OCI-LY1 (cell line): ENCODE measurements around the gene ARF3.

Experiments
- H2AFZ ChIP-seq: fragments of 200-600 bp; sonication (generic), shearing (Covaris generic); 2 replicates; pipeline ENCODE4 v1.6.0; 2014; ENCODE audit warnings: antibody characterized with exemption, mild to moderate bottlenecking, low read length
- H3F3A ChIP-seq: fragments of 200-600 bp; sonication (generic), shearing (Covaris generic); 2 replicates; pipeline ENCODE4 v1.6.0; 2014; ENCODE audit warnings: mild to moderate bottlenecking, antibody characterized with exemption, low read length, moderate library complexity; ENCODE audit not compliant: insufficient read depth
- H3K27ac ChIP-seq: fragments of 200-600 bp; sonication (generic); 2 replicates; pipeline ENCODE4 v1.5.1; 2014; ENCODE audit warnings: low read length, mixed run types, mild to moderate bottlenecking, low read depth; ENCODE audit not compliant: poor library complexity, severe bottlenecking
- H3K27me3 ChIP-seq: fragments of 200-600 bp; sonication (generic); 2 replicates; pipeline ENCODE4 v1.6.0; 2014; ENCODE audit warnings: antibody characterized with exemption, mild to moderate bottlenecking, low read length, moderate library complexity; ENCODE audit not compliant: insufficient read depth
- H3K36me3 ChIP-seq: fragments of 200-600 bp; sonication (generic); 2 replicates; pipeline ENCODE4 v1.6.1; 2014; ENCODE audit warnings: mild to moderate bottlenecking, antibody characterized with exemption, low read length, moderate library complexity, mixed read lengths; ENCODE audit not compliant: insufficient read depth
- H3K4me1 ChIP-seq: fragments of 200-600 bp; sonication (generic); 2 replicates; pipeline ENCODE4 v1.5.1; 2014; ENCODE audit warnings: mild to moderate bottlenecking, low read length, moderate library complexity; ENCODE audit not compliant: insufficient read depth, severe bottlenecking
- H3K4me2 ChIP-seq: fragments of 200-600 bp; sonication (generic), shearing (Covaris generic); 2 replicates; pipeline ENCODE4 v1.6.1; 2014; ENCODE audit warnings: low read length
- H3K4me3 ChIP-seq: fragments of 200-600 bp; sonication (generic); 2 replicates; pipeline ENCODE4 v1.5.1; 2014; ENCODE audit warnings: low read length, low read depth, mild to moderate bottlenecking, mixed read lengths; ENCODE audit not compliant: poor library complexity, severe bottlenecking
- H3K79me2 ChIP-seq: fragments of 200-600 bp; shearing (Covaris generic); 2 replicates; pipeline ENCODE4 v1.6.1; 2016; ENCODE audit warnings: mixed run types, low read length, mixed read lengths; ENCODE audit not compliant: insufficient read depth
- H3K9ac ChIP-seq: fragments of 200-600 bp; sonication (generic), shearing (Covaris generic); 2 replicates; pipeline ENCODE4 v1.6.1; 2014; ENCODE audit warnings: mild to moderate bottlenecking, low read length, mixed read lengths
- H3K9me2 ChIP-seq: fragments of 200-600 bp; sonication (generic), shearing (Covaris generic); 2 replicates; pipeline ENCODE4 v1.6.1; 2014; ENCODE audit warnings: low read depth, mild to moderate bottlenecking, low read length, mixed read lengths
- H3K9me3 ChIP-seq: fragments of 200-600 bp; shearing (Covaris generic); 2 replicates; pipeline ENCODE4 v1.6.1; 2014; ENCODE audit warnings: low read length, mixed read lengths
- H4K20me1 ChIP-seq: fragments of 200-600 bp; sonication (generic), shearing (Covaris generic); 2 replicates; pipeline ENCODE4 v1.6.0; 2016; ENCODE audit warnings: mild to moderate bottlenecking, low read length; ENCODE audit not compliant: insufficient read depth
- EZH2 ChIP-seq: fragments of 200-600 bp; sonication (generic), shearing (Covaris generic); IDR thresholded peaks from 2 replicates; pipeline ENCODE4 v1.8.0; 2017; ENCODE audit warnings: borderline replicate concordance, mixed run types, mild to moderate bottlenecking, antibody characterized with exemption, low read length, moderate library complexity, mixed read lengths
- TF ChIP-seq, protein P1 (sequence below): fragments of 200-600 bp; sonication (generic), shearing (Covaris generic); IDR thresholded peaks from 2 replicates; pipeline ENCODE4 v1.5.1; 2017; ENCODE audit warnings: mild to moderate bottlenecking, antibody characterized with exemption, low read length, moderate library complexity, mixed read lengths

ARF3 gene

DNA sequence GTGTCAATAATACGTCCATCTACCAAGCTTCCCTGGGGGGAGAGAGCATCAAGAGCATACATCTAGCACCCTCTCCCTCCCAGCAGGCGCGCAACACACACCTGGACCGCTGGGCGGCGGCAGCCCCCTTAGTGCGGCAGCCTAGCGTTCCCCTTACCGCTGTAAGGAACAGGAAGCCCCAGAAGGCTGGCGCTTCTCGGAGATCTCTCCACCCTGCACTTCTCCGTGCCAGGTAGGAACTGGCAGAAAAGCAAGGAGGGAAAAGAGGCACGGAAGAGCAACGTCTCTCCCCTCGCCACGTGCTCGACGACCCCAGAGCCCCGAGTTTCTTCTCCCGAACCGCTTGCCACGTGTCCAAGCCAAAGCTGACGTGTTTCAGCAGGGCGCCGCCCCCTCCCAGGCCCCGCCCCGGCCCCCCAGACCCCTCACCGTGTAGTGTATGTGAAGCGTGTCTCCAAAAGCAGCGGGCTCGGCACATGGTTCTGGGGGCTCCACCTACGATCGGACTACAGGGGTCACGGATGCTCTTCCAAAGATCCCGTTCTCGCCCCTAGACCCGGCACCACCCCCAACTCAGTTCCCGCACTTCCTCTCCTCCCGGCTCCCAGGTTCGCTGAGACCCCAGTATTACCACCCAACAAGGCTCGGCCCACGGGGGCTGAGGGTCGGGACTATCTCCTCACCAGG lies 32.5 kb downstream of the ARF3 start:
- TF ChIP-seq, protein P1, sequence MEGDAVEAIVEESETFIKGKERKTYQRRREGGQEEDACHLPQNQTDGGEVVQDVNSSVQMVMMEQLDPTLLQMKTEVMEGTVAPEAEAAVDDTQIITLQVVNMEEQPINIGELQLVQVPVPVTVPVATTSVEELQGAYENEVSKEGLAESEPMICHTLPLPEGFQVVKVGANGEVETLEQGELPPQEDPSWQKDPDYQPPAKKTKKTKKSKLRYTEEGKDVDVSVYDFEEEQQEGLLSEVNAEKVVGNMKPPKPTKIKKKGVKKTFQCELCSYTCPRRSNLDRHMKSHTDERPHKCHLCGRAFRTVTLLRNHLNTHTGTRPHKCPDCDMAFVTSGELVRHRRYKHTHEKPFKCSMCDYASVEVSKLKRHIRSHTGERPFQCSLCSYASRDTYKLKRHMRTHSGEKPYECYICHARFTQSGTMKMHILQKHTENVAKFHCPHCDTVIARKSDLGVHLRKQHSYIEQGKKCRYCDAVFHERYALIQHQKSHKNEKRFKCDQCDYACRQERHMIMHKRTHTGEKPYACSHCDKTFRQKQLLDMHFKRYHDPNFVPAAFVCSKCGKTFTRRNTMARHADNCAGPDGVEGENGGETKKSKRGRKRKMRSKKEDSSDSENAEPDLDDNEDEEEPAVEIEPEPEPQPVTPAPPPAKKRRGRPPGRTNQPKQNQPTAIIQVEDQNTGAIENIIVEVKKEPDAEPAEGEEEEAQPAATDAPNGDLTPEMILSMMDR, result peak; percentile 88
- no peak for TF ChIP-seq EZH2
- Histone ChIP-seq H3K9ac (peak overlapping the region; percentile 89), H3K27ac (peak overlapping the region; percentile 44), H2AFZ (no peak overlapping the region), H3K9me3 (no peaks in the 10 kb centered on the region), H3K27me3 (no peaks in the 10 kb centered on the region), H3F3A (no peaks in the 10 kb centered on the region), H3K4me3 (peak overlapping the region; percentile 88), H3K4me2 (peak overlapping the region; percentile 76), H4K20me1 (no peaks in the 10 kb centered on the region), H3K9me2 (no peaks in the 10 kb centered on the region), H3K79me2 (no peaks in the 10 kb centered on the region), H3K36me3 (peaks cover 20% of the 10 kb centered on the region; the same call in 1 of the 2 replicates), H3K4me1 (peaks cover 13% of the 10 kb centered on the region)

DNA sequence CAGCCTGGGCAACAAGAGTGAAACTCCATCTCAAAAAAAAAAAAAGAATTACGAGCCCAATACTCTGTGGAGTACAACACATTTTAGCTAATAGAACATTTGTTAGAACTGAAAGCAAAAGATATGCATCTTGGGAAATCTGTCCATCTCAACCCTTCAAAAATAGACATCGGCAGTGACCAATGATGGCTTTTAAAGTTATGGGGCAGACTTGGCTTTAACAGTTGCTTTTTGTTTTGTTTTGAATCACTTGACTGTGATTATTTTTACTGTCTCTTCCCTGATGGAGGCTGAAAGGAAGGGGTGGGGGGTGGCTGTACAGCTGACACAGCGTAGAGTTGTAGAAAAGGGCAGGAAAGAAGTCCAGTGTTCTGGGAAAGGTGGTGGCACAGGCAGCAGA lies 34.2 kb downstream of the ARF3 start:
- no peaks in the 10 kb centered on the region for H3K27me3 ChIP-seq
- H3F3A ChIP-seq, result no peaks in the 10 kb centered on the region
- peaks cover 13% of the 10 kb centered on the region for H3K4me1 ChIP-seq
- H3K9me2 ChIP-seq, result no peaks in the 10 kb centered on the region
- no peaks in the 10 kb centered on the region for H3K9me3 ChIP-seq
- no peak overlapping the region for H3K4me2 ChIP-seq
- no peaks in the 10 kb centered on the region for H4K20me1 ChIP-seq
- H3K9ac ChIP-seq, result no peak overlapping the region
- TF ChIP-seq, protein P1, result no peak
- TF ChIP-seq EZH2, result no peak
- no peak overlapping the region for H3K27ac ChIP-seq
- H3K36me3 ChIP-seq, result peaks cover 19% of the 10 kb centered on the region; the same call in 1 of the 2 replicates
- no peak overlapping the region for H3K4me3 ChIP-seq
- H2AFZ ChIP-seq, result no peak overlapping the region
- H3K79me2 ChIP-seq, result no peaks in the 10 kb centered on the region

DNA sequence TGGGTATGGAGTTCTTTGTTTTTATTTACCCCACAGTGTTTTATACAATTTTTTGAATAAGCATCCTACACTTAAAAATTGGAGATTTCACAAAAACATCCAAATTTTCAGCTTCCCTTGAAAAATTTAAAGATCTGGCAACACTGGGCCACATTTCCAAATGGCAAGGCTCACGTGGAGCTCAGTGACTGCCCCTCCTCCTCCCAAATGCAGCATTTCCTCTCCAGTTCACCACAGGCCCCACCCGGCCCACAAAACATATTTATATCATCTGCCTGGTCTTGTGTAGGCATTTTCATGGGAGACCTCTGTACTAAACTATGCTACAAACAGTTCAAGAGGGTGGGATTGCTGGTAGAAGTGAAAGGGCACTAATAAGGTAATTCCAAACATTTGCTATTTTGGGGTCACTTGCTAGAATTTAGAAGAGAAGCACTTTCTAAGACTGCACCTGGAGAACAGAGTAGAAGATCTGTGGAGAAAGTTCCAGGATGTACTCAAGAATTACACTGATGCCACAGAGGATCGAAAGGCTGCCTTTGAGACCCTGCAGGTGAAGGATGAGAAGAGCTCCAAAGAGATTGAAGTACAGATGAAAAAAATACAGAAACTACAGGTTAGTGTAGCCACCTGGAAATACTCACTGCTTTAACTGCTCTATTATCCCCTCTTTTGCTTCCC lies 39.3 kb downstream of the ARF3 start:
- no peak overlapping the region for H3K4me3 ChIP-seq
- H3K36me3 ChIP-seq, result peaks cover 6% of the 10 kb centered on the region; the same call in 1 of the 2 replicates
- no peaks in the 10 kb centered on the region for H3K9me2 ChIP-seq
- no peak overlapping the region for H3K4me2 ChIP-seq
- no peak overlapping the region for H3K9ac ChIP-seq
- no peaks in the 10 kb centered on the region for H3K27me3 ChIP-seq
- no peaks in the 10 kb centered on the region for H3K4me1 ChIP-seq
- no peaks in the 10 kb centered on the region for H3F3A ChIP-seq
- H3K27ac ChIP-seq, result no peak overlapping the region
- no peaks in the 10 kb centered on the region for H4K20me1 ChIP-seq
- H3K9me3 ChIP-seq, result no peaks in the 10 kb centered on the region
- no peak for TF ChIP-seq EZH2
- TF ChIP-seq, protein P1, result no peak
- H3K79me2 ChIP-seq, result no peaks in the 10 kb centered on the region
- H2AFZ ChIP-seq, result no peak overlapping the region
